Lower leg skin (tissue), 3 donors: ENCODE data around the gene GH2.

Experiments used
- POLR2A ChIP-seq, 2 donors: fragments of 450-650 bp; IDR thresholded peaks; one replicate each; pipeline ENCODE4 v1.6.1; 2016 to 2017; ENCODE audit warnings: antibody characterized with exemption in 2 of 2, mild to moderate bottlenecking in 1 of 2, moderate library complexity in 1 of 2
- TF ChIP-seq, protein P1 (sequence below), 3 donors: fragments of 450-650 bp; IDR thresholded peaks; one replicate each; pipeline ENCODE4 v1.5.1; 2016; ENCODE audit warnings: antibody characterized with exemption in 3 of 3, mild to moderate bottlenecking in 3 of 3, moderate library complexity in 2 of 3

DNA sequence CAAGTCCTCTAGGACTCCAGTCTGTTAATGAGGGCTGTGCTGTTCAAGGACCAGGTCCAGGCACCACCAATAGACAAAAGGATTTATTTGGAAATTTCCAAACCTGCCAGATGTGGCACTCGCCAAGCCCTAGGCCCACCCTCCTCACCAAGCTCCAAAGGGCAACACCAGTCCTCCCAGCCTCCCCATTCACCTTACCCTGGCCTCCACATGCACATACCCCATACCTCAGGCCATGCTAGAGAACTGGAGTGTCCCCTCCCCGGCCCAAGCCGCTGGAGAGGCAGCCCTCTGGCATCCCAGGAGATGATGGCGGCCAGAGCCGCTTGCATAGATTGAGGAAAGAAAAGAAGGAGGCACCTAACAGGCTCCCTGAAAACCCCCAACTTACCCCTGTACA, 49.7 kb downstream of the GH2 start:
- TF ChIP-seq, protein P1, sequence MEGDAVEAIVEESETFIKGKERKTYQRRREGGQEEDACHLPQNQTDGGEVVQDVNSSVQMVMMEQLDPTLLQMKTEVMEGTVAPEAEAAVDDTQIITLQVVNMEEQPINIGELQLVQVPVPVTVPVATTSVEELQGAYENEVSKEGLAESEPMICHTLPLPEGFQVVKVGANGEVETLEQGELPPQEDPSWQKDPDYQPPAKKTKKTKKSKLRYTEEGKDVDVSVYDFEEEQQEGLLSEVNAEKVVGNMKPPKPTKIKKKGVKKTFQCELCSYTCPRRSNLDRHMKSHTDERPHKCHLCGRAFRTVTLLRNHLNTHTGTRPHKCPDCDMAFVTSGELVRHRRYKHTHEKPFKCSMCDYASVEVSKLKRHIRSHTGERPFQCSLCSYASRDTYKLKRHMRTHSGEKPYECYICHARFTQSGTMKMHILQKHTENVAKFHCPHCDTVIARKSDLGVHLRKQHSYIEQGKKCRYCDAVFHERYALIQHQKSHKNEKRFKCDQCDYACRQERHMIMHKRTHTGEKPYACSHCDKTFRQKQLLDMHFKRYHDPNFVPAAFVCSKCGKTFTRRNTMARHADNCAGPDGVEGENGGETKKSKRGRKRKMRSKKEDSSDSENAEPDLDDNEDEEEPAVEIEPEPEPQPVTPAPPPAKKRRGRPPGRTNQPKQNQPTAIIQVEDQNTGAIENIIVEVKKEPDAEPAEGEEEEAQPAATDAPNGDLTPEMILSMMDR (IDR thresholded peaks at IDR 0.05), result no peak
- TF ChIP-seq POLR2A (IDR thresholded peaks at IDR 0.05), result no peak
